MG63 (cell line): ENCODE data around the gene HDGFL1. TPM values are rescaled to one million over a fixed set of nuclear protein-coding genes. Genes with fewer than 3 reads are reported as not detected.

Source experiments
- DNase-seq: peaks from one replicate; pipeline ENCODE4 v3.0.0-alpha.2; 2020
- H3K27me3 ChIP-seq: fragments of 250-450 bp; sonication (Bioruptor Pico); 2 replicates; pipeline ENCODE4 v1.5.1; 2020; ENCODE audit warnings: mild to moderate bottlenecking, moderate library complexity
- H3K36me3 ChIP-seq: fragments of 250-450 bp; sonication (Bioruptor Pico); 2 replicates; pipeline ENCODE4 v1.5.1; 2020; ENCODE audit warnings: mild to moderate bottlenecking, moderate library complexity
- H3K4me3 ChIP-seq: fragments of 250-450 bp; sonication (Bioruptor Pico); 2 replicates; pipeline ENCODE4 v1.5.1; 2020; ENCODE audit warnings: mild to moderate bottlenecking, moderate library complexity
- H3K9me3 ChIP-seq: fragments of 250-450 bp; sonication (Bioruptor Pico); 2 replicates; pipeline ENCODE4 v1.5.1; 2020; ENCODE audit warnings: mild to moderate bottlenecking, moderate library complexity
- total RNA-seq: library from RNA; depleted of rRNA; stranded (reverse); fragments of >200 nt; shearing (Covaris generic); gene quantifications from 2 replicates; pipeline ENCODE4 v1.2.3, GENCODE V29; 2014; ENCODE audit warnings: low replicate concordance

The HDGFL1 gene
- total RNA-seq, 1 experiment from 2014 or later: not detected

DNA sequence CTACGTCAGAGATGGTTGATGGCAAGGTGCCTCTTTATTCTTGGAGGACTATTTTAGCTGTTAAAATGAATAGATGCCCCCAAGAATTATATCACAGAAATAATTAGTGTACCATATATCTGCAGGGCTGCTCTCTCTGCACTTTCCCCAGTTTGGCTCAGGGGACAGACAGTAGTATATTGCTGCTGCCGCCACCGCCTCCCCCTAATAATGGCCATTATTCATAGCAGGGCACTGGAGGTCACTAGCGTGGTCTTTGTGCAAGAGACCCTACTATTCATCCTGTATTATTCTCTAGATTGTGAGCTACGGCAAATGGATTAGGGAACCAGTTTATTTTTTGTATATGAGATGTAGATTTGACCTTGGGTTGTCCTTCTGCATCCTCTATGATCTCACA, 11.0 kb downstream of the HDGFL1 start:
- no peaks in the 10 kb centered on the region for H3K27me3 ChIP-seq

DNA sequence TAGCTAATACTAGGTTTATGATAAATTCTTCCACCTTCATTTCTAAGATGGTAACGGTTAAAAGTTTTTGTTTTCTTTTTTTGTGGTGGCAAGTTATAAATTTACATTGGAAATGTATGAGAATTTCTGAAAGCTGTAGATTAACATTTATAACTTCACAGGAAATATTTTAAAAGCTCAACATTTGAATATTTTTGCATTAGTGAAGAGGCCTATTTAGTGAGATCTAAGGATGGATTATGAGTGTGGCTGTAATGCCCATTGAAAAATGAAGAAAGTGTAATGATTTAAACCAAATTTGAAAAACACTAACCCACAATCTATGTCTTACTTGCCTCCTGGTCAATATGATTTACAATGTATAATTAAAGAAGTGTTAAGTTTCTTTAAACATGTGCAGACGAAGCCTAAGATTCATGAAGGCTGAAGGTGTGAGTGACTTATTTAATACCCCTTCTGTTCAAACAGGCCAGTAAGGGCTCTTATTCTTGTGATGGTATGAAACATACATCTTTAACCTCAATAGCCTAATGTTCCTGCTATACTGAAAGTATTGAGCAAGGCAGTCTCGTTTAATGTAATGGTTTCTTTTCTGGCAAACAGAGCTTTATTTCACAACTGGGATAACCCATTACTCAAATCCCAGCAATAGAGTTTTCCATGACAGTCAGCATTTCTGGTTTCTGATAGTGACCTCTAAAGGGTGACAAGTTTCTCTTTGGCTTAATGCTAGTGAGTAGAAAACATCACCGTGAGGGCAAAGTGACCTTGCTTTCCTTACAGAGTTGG, 13.2 kb downstream of the HDGFL1 start:
- no peaks in the 10 kb centered on the region for H3K9me3 ChIP-seq
- DNase-seq: no peak
- H3K27me3 ChIP-seq: no peaks in the 10 kb centered on the region
- no peaks in the 10 kb centered on the region for H3K36me3 ChIP-seq
- H3K4me3 ChIP-seq: no peak overlapping the region

More for the DNA sequence above, 11.0 kb downstream of the HDGFL1 start:
- DNase-seq: no peak
- Histone ChIP-seq H3K9me3 (no peaks in the 10 kb centered on the region), H3K4me3 (no peak overlapping the region), H3K36me3 (no peaks in the 10 kb centered on the region)

DNA sequence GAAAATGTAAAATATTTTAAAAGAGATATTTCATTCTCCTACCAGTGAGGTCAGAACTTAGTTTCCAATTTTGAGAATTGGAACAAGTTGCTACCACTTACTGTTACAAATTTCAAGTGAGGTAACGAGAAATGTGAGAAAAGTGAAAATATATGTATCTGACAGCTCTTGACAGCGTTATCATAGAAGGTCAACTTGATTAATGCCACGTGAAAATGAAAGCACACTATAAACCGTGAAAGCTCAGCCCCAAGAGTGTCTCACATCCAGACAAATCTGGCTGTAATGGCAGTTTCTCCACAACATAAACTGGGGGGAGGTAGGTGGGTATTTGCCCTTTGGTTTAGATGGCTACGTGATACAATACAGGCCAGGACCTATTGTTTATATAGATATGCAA, 13.9 kb downstream of the HDGFL1 start:
- H3K27me3 ChIP-seq: no peaks in the 10 kb centered on the region
- no peaks in the 10 kb centered on the region for H3K9me3 ChIP-seq
- DNase-seq: no peak

DNA sequence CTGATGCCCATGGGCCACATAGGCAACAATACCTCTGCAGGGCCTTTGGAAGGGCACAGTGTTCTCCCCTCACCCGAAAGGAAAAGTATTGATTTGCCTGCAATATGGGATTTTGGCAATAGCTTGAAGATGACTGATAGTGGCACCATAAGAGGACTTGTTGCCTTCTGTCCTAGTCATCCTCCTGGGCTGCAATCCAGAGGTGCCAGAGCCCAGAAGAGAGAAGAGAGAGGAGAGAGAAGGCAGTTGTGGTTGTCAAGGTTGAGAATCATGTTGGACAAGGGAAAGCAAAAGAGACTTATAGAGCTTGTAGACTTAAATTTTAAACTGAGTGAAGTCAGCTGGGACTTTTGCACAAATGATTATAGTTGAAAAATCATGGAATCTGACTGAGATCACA, 14.6 kb downstream of the HDGFL1 start:
- DNase-seq: peak; percentile 17
- H3K36me3 ChIP-seq: no peaks in the 10 kb centered on the region
- H3K4me3 ChIP-seq: no peak overlapping the region
- H3K27me3 ChIP-seq: no peaks in the 10 kb centered on the region
- H3K9me3 ChIP-seq: no peaks in the 10 kb centered on the region

More for the DNA sequence above, 13.9 kb downstream of the HDGFL1 start:
- Histone ChIP-seq H3K4me3 (no peak overlapping the region), H3K36me3 (no peaks in the 10 kb centered on the region)

DNA sequence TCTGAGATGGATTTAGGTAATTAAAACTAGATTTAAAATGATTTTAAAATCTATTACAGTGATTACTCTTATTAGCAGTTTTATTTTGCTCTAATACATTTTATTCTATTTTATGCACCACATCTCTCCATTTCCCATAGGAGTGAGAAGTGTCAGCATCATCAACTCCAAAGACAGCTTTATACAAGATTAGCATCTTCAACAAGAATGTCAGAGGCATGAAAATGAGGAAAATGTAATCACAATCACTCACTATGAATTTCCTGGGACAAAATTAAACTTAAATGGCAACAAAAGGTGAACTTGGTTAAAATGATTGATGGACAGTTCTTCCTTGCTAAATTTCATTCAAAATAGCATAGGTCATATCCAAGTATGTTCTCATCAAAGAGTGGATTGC, 19.8 kb downstream of the HDGFL1 start:
- Histone ChIP-seq H3K27me3 (no peaks in the 10 kb centered on the region), H3K9me3 (no peaks in the 10 kb centered on the region), H3K4me3 (no peak overlapping the region), H3K36me3 (no peaks in the 10 kb centered on the region)
- DNase-seq: no peak

DNA sequence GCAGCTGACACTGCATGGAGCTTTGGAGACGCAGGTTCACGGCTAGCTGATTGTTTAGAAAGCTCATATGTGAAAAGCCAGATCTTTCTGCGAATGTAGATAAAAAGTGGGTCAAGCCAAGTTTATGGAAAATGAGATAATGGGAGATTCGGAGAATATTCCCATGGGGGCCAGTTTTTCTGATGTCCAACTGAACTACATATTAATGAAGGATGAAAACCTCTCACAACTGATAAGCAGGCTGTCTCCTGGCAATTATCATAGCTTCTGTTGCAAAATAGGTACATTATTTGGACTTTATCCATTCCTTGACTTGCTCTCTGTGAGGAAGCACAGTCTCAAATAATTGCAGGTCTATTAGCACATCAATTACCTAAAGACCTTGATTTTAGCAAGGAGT, 21.1 kb downstream of the HDGFL1 start:
- no peaks in the 10 kb centered on the region for H3K9me3 ChIP-seq
- no peaks in the 10 kb centered on the region for H3K27me3 ChIP-seq
- H3K4me3 ChIP-seq: no peak overlapping the region
- no peaks in the 10 kb centered on the region for H3K36me3 ChIP-seq
- no peak for DNase-seq

DNA sequence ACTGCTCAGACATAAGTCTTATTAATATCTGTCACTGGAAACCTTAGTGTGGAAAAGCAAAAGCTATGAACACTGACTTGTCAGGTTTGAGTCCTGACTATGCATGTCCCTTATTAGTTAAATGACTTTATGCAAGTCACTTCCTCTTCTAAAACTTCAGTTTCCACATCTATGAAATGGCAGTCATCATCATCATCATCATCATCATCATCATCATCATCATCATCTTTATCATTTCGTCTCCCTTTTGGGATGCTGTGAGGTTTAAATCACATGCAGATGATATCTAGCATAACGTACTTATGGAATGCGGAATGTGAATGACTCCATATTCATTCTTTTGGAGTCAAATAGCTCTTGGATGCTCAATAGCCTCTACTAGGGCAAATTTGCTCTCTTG, 24.5 kb downstream of the HDGFL1 start:
- Histone ChIP-seq H3K36me3 (no peaks in the 10 kb centered on the region), H3K4me3 (no peak overlapping the region), H3K27me3 (no peaks in the 10 kb centered on the region), H3K9me3 (no peaks in the 10 kb centered on the region)
- no peak for DNase-seq

DNA sequence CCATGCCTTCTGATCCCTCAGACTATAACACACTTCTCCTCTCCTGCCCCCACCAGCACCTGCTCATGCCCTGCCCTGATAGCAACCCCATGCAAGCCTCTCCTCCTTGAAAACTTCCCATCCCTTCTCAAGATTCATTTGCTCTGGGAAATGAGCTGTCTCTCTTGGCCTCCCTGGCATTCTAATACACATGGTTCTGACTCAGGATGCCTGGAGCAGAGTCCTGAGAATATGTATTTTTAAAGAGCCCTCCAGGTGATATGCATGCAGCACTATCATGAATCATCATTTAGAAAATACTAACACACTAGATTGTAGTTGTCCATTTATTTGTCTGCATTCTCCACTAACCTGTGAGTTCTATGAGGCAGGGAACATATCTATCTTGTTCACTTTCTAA, 26.6 kb downstream of the HDGFL1 start:
- Histone ChIP-seq H3K36me3 (no peaks in the 10 kb centered on the region), H3K27me3 (no peaks in the 10 kb centered on the region), H3K9me3 (no peaks in the 10 kb centered on the region), H3K4me3 (no peak overlapping the region)
- DNase-seq: no peak

DNA sequence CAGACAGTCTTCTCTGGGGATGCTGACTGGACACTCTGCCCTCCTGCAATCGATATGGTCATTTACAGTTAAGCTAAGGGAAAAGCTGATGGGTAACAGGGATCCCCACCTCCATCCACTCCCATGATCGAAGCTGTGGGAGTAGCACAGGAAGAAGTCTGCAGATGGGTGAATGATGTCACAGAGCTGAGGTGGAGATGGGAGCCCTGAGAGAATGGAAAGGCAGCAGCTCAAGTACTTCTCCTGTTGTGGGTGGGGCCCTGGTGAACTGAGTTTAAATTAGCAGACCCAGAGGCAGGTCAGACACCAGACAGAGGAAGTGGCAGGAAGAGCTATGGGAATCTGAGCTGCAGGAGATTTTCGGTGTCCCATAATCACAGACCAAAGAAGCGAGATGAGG, 29.0 kb downstream of the HDGFL1 start:
- H3K4me3 ChIP-seq: no peak overlapping the region
- no peaks in the 10 kb centered on the region for H3K9me3 ChIP-seq
- H3K36me3 ChIP-seq: no peaks in the 10 kb centered on the region
- H3K27me3 ChIP-seq: no peaks in the 10 kb centered on the region
- DNase-seq: no peak

DNA sequence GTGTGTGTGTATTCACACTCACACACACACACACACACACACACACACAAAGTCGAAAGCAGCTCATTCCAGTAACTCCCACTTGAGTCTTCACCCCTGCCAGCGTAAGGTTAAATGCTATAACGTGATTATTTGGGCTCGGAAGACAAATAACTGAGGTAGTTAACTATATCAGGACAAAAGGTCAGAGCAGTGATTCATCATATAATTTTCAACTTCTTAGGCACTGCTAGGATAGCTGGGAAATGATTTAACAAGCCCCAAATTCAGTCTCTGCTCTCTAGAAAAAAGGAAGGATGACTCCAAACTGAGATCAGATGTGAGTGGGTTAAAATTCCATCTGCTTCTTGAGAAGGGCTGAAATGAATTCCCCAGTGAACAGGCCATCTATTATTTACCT, 30.7 kb downstream of the HDGFL1 start:
- H3K27me3 ChIP-seq: no peaks in the 10 kb centered on the region

DNA sequence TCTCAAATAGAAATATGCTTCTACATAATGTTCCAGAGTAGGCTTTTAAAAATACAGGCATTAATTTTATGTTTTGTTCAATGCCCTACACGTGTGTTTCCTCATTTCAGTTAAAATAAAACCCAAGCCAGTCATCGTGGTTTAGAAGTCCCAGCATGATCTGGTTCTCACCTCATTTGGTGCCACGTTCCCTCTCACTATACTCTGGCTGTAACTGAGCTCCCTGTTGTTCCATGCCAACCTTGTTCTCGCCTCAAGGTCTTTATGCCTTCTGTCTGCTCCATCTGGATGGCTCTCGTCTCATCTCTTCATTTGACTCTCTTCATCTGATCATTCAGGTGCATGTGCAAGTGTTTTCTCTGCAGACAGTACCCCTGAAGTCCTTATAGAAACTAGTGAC, 32.6 kb downstream of the HDGFL1 start:
- no peak for DNase-seq
- Histone ChIP-seq H3K4me3 (no peak overlapping the region), H3K36me3 (no peaks in the 10 kb centered on the region), H3K9me3 (no peaks in the 10 kb centered on the region), H3K27me3 (no peaks in the 10 kb centered on the region)

More for the DNA sequence above, 30.7 kb downstream of the HDGFL1 start:
- Histone ChIP-seq H3K36me3 (no peaks in the 10 kb centered on the region), H3K9me3 (no peaks in the 10 kb centered on the region), H3K4me3 (no peak overlapping the region)
- no peak for DNase-seq

DNA sequence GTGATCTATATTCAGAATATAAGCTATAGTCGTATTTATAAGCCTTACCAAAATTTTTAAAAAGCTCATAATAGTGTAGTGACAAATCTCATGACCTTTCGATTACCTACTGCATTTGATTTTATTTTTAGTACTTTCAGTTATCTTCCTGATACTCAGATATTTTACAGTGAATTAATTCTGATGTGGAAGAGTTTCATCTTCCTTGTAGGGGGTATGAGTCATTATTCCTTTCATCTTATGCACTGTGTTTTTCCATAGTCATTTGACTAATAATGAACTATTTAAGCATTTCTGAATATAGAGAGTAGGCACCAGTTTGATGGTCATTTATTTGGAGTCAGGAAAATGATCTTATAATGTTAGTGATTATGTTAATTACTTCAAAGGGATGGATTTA, 36.4 kb downstream of the HDGFL1 start:
- Histone ChIP-seq H3K27me3 (no peaks in the 10 kb centered on the region), H3K36me3 (no peaks in the 10 kb centered on the region), H3K4me3 (no peak overlapping the region), H3K9me3 (no peaks in the 10 kb centered on the region)
- no peak for DNase-seq

DNA sequence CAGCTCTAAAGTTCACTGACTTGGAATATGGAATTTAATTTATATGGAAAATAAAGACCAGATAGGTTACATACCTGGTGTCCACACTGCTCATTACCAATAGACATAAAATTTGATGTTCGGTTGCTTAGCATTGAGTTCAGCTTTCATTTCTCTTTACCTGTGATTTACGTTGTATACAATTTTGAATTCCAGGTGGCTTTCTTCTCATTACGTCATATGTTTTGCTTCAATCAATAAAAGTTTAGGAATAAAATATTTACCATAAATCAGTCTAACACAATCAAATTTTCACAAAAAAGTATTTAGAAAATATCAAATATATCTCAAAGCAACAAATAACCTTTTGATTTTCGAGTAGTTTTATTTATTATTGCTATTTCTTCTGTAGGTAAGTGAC, 40.8 kb downstream of the HDGFL1 start:
- Histone ChIP-seq H3K27me3 (no peaks in the 10 kb centered on the region), H3K36me3 (no peaks in the 10 kb centered on the region), H3K9me3 (no peaks in the 10 kb centered on the region), H3K4me3 (no peak overlapping the region)
- no peak for DNase-seq

DNA sequence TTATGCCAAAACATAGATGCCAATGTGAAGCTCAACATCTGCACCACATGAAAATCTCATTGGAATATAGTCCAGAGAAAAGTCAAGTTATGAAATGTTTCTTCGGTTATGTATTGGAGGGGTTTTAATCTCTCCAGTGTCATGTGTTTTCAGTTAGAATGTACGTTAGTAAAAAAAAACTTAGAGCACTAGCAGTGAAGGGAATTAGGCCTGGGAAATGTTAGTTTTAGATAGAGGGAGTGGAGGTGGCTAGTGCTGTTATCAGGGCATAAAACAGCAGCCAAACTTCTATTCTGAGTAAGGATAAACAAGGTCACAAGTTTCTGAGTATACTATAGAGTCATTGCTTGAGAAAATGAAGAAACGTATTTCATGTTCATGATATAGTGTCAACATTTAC, 42.9 kb downstream of the HDGFL1 start:
- H3K27me3 ChIP-seq: no peaks in the 10 kb centered on the region
- H3K4me3 ChIP-seq: no peak overlapping the region
- no peaks in the 10 kb centered on the region for H3K36me3 ChIP-seq
- H3K9me3 ChIP-seq: no peaks in the 10 kb centered on the region
- DNase-seq: no peak

DNA sequence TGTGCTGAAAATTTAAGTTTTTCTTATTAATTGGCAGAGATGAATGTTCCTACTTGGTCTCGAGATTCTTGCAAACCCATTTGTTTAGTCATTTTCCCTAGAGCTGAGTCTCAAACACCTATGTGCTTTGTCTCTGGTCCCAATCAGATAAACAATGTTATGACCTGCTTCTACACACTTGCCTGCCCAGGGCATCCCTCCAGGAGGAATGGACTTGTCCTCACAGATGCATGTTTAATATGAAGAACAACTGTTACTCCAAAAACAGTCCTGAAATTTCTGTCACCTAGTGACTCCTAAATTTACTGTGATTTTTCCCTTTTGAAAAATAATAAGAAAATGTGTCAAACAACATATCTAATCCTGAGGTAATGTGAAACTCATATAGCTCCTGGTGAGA, 43.7 kb downstream of the HDGFL1 start:
- Histone ChIP-seq H3K27me3 (no peaks in the 10 kb centered on the region), H3K36me3 (no peaks in the 10 kb centered on the region), H3K4me3 (no peak overlapping the region), H3K9me3 (no peaks in the 10 kb centered on the region)
- no peak for DNase-seq

DNA sequence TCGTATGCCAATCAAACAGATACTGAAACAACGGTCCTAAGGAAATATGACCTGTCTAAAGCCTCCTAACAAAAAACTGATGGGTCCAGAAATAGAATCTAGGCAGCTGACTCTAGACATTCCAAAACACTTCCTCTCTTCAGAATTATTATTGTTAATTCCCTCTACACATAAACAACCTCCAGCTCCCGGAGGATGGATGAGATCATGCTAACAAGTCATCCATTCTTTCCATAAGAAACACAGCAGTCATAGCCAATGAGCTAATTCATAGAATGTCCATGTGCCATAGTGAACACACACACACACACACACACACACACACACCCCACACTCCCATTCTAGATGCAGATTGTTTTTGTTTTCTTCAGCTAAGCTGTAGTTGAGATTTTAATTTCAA, 44.3 kb downstream of the HDGFL1 start:
- peak; percentile 62 for DNase-seq
- Histone ChIP-seq H3K27me3 (no peaks in the 10 kb centered on the region), H3K36me3 (no peaks in the 10 kb centered on the region), H3K9me3 (no peaks in the 10 kb centered on the region; the same call in 1 of the 2 replicates), H3K4me3 (no peak overlapping the region)

DNA sequence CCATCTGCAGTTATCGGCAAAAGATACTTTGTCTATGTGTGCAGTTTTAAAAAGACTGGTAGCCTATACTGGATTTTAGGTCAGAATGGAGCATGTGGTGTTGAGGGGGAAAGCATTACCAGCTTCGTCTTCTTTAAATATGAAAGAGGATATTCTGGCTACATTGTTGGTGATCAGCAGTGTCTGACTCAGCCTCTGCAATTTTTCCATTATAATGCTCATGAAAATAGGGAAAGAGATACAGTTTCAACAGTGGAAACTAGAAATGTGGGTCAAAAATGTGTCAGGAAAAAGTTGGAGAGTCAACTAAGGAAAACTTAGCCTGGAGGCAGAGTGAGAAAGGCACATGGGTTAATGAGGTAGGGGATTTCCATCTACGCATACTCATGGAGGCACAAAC, 45.2 kb downstream of the HDGFL1 start:
- DNase-seq: no peak
- no peaks in the 10 kb centered on the region for H3K36me3 ChIP-seq
- no peaks in the 10 kb centered on the region for H3K27me3 ChIP-seq
- no peak overlapping the region for H3K4me3 ChIP-seq
- H3K9me3 ChIP-seq: no peaks in the 10 kb centered on the region; the same call in 1 of the 2 replicates

DNA sequence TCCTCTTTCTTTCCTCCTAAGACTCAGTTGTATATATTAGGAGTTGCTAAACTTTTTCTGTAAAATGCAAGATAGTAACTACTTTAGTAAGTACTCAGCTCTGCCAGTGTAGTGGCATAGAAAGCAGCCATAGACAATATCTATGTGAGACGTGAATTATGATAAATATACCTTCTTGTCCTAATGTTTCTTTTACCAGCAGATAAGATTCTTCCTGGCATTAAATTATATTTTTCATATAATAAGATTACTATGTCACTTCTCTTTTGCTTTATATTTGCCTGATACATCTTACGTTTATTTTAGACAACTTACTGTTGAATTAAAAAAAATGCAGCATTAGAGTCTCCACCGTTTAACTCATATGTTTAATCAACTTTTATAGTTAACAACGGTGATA, 51.7 kb downstream of the HDGFL1 start:
- Histone ChIP-seq H3K27me3 (no peaks in the 10 kb centered on the region), H3K9me3 (no peaks in the 10 kb centered on the region; the same call in 1 of the 2 replicates), H3K36me3 (no peaks in the 10 kb centered on the region), H3K4me3 (no peak overlapping the region)
- DNase-seq: no peak
